GM12801 (cell line): ENCODE results near the gene NR1D1.

ENCODE experiments used
- TF ChIP-seq, protein P1 (sequence below): IDR thresholded peaks from one replicate; pipeline ENCODE4 v1.5.1; 2011; ENCODE audit warnings: control low read depth; ENCODE audit not compliant: insufficient read length; ENCODE audit errors: extremely low read depth

The NR1D1 gene

DNA sequence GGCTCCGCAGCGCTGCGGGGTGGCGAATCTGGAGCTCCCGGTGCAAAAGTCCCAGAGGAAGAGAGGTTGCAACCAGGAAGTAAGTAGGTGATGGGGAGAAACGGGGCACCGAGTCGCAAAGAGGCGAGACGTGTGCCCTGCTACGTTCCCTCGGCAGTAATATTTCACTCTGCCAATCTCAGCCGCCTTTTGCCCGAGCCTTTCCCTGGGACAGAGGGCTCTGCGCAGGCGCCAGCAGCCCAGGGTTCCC is at the start of gene NR1D1:
TSS of gene NR1D1 (minus strand) at position 171 of the 250 bp plus-strand sequence. CDS start 495 bp downstream, outside the sequence.
- TF ChIP-seq, protein P1, sequence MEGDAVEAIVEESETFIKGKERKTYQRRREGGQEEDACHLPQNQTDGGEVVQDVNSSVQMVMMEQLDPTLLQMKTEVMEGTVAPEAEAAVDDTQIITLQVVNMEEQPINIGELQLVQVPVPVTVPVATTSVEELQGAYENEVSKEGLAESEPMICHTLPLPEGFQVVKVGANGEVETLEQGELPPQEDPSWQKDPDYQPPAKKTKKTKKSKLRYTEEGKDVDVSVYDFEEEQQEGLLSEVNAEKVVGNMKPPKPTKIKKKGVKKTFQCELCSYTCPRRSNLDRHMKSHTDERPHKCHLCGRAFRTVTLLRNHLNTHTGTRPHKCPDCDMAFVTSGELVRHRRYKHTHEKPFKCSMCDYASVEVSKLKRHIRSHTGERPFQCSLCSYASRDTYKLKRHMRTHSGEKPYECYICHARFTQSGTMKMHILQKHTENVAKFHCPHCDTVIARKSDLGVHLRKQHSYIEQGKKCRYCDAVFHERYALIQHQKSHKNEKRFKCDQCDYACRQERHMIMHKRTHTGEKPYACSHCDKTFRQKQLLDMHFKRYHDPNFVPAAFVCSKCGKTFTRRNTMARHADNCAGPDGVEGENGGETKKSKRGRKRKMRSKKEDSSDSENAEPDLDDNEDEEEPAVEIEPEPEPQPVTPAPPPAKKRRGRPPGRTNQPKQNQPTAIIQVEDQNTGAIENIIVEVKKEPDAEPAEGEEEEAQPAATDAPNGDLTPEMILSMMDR = no peak

DNA sequence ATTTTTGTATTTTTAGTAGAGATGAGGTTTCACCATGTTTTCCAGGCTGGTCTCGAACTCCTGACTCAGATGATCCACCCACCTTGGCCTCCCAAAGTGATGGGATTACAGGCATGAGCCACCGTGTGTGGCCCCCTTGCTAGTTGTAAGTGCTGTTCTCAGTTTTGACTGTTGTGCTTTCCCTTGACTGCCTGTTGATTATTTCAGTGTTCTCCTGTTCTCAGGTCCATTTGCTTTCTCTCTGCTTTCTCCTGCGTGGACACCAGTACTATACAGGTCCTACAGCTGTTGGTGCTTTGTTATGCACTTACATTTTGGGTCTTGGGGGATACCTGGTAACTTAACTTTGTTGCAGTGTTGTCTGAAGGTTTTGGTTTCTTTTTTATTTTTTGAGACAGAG is 48.1 kb upstream of the NR1D1 start:
- TF ChIP-seq, protein P1 = no peak

DNA sequence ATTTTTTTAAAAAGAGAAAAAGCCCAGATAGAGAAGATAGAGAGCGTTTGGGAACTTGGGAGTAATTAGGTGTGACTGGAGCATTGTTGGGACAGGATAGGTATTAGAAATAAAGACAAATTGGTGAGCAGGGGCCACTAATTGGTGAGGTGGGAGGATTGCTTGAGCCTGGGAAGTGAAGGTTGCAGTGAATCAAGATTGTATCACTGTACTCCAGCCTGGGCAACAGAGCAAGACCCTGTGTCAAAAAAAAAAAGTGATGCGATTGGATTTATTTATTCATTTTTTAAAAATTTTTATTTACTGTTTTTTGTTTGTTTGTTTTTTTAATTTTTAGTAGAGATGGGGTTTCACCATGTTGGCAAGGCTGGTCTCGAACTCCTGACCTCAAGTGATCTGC is 45.1 kb upstream of the NR1D1 start:
- TF ChIP-seq, protein P1 = no peak

GRCh38 chr17:40139566-40140058 is 39.2 kb upstream of the NR1D1 start:
- TF ChIP-seq, protein P1 = no peak

GRCh38 chr17:40135817-40136216 is 35.4 kb upstream of the NR1D1 start:
- TF ChIP-seq, protein P1 = no peak

GRCh38 chr17:40134184-40134583 is 33.8 kb upstream of the NR1D1 start:
- TF ChIP-seq, protein P1 = no peak

DNA sequence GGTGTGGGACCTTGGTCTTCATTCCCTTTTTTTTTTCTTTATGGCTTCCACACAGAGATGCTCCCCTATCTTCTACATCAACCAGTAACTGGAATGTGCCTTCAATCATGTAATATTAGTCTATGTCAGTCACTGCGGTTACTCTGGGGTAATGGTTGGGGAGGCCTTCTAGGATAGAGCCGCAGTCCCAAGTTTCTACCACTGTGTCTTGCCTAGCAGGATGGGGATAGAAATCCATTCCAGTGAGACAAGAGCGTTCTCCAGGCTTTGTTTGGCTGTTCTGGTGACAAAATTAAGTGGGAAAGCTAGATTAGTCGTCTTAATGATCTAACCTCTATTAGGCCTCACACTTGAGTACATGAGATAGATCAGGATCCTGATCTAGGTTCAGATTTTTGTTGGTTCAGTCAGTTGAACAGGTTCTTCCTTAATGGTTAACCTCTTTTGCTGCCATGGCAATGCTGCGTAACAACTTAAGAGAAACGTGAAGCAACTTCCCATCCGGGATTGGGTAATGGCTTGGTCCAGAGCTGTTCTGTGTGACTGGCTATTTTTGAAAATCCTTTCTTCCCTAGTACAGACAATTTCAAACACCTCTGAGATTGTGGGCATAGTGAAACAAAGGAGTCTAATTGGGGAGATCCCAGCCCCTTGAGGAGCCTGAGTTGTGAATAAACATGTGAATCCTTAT is 30.1 kb upstream of the NR1D1 start:
- TF ChIP-seq, protein P1 = no peak

GRCh38 chr17:40129498-40129897 is 29.1 kb upstream of the NR1D1 start:
- TF ChIP-seq, protein P1 = no peak
